HG02763 (cell line): ENCODE results near the gene ADAMTS7.
"Not testable (repeated sequence)": the region's sequence is repeated elsewhere in the genome, so short reads cannot be mapped to it uniquely, and the experiment has no call there.

Experiments used
- ATAC-seq: cut with Tn5 transposase; IDR thresholded peaks from one replicate; pipeline ENCODE4 v1.9.1; 2021; ENCODE audit warnings: mild to moderate bottlenecking, moderate library complexity; ENCODE audit not compliant: unreplicated experiment

ADAMTS7 gene

GRCh38 chr15:78788016-78788660 lies 23.1 kb downstream of the ADAMTS7 start:
- no peak for ATAC-seq

- not testable (repeated sequence) for ATAC-seq
Observed at GRCh38 chr15:78782402-78782801, 28.9 kb downstream of the ADAMTS7 start.

- not testable (repeated sequence) for ATAC-seq
Observed at GRCh38 chr15:78781381-78781780, 29.9 kb downstream of the ADAMTS7 start.

GRCh38 chr15:78779975-78780374 lies 31.3 kb downstream of the ADAMTS7 start:
- not testable (repeated sequence) for ATAC-seq

- ATAC-seq = not testable (repeated sequence)
Observed at GRCh38 chr15:78779176-78779785, 32.0 kb downstream of the ADAMTS7 start.

- ATAC-seq = no peak
Observed at GRCh38 chr15:78778422-78778821, 32.8 kb downstream of the ADAMTS7 start.

GRCh38 chr15:78777953-78778345 lies 33.3 kb downstream of the ADAMTS7 start:
- ATAC-seq = not testable (repeated sequence)

GRCh38 chr15:78777290-78777952 lies 33.8 kb downstream of the ADAMTS7 start:
- not testable (repeated sequence) for ATAC-seq

GRCh38 chr15:78776046-78776925 lies 35.0 kb downstream of the ADAMTS7 start:
- ATAC-seq = not testable (repeated sequence)

- ATAC-seq = no peak
Observed at GRCh38 chr15:78775472-78775871, 35.8 kb downstream of the ADAMTS7 start.

GRCh38 chr15:78774451-78774990 lies 36.7 kb downstream of the ADAMTS7 start:
- not testable (repeated sequence) for ATAC-seq

GRCh38 chr15:78773765-78774450 lies 37.4 kb downstream of the ADAMTS7 start:
- ATAC-seq = not testable (repeated sequence)

GRCh38 chr15:78772738-78773137 lies 38.5 kb downstream of the ADAMTS7 start:
- no peak for ATAC-seq

- ATAC-seq = not testable (repeated sequence)
Observed at GRCh38 chr15:78771436-78772000, 39.7 kb downstream of the ADAMTS7 start.

GRCh38 chr15:78771020-78771419 lies 40.2 kb downstream of the ADAMTS7 start:
- ATAC-seq = not testable (repeated sequence)

- not testable (repeated sequence) for ATAC-seq
Observed at GRCh38 chr15:78769473-78770225, 41.6 kb downstream of the ADAMTS7 start.

GRCh38 chr15:78768531-78769408 lies 42.5 kb downstream of the ADAMTS7 start:
- no peak for ATAC-seq

- no peak for ATAC-seq
Observed at GRCh38 chr15:78768096-78768495, 43.2 kb downstream of the ADAMTS7 start.
